ENCODE data around the gene ABLIM3. TPM values are rescaled to one million over a fixed set of nuclear protein-coding genes. Genes with fewer than 3 reads are reported as not detected.

The ABLIM3 gene
- total RNA-seq, 1 donor from 2014 or later = 122 TPM

DNA sequence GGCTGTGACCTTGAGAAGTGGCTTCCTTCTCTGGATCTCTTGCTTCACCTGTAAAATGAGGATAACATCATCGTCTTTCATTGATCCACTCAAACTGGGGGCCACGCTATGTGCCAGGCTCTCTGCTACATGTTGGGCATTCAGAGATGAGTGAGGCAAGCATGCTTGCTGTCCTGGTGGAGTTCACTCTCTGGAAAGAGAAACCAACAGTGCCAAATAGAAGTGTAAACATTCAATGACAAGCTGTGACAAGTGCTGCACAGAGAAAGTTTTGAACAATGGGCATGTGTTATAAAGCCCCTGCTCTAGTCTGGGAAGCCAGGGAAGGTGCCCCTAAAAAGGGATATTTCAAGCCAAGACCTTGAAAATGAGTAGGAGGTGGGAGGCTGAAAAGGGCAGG is 79.5 kb downstream of the ABLIM3 start:
- H3K27ac ChIP-seq (replicated peaks) = peak overlapping the region; percentile 70
- H3K36me3 ChIP-seq = peaks cover 26% of the 10 kb centered on the region
- TF ChIP-seq, protein P1, sequence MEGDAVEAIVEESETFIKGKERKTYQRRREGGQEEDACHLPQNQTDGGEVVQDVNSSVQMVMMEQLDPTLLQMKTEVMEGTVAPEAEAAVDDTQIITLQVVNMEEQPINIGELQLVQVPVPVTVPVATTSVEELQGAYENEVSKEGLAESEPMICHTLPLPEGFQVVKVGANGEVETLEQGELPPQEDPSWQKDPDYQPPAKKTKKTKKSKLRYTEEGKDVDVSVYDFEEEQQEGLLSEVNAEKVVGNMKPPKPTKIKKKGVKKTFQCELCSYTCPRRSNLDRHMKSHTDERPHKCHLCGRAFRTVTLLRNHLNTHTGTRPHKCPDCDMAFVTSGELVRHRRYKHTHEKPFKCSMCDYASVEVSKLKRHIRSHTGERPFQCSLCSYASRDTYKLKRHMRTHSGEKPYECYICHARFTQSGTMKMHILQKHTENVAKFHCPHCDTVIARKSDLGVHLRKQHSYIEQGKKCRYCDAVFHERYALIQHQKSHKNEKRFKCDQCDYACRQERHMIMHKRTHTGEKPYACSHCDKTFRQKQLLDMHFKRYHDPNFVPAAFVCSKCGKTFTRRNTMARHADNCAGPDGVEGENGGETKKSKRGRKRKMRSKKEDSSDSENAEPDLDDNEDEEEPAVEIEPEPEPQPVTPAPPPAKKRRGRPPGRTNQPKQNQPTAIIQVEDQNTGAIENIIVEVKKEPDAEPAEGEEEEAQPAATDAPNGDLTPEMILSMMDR (IDR thresholded peaks at IDR 0.05; ENCODE audit: borderline replicate concordance) = no peak
- intact Hi-C loops (cut with micrococcal nuclease) = no loop called here
- H3K4me1 ChIP-seq = peaks cover 93% of the 10 kb centered on the region
- H3K27me3 ChIP-seq (ENCODE audit: low read depth) = no peaks in the 10 kb centered on the region
- DNase-seq = no peak
- no peak overlapping the region for H3K4me3 ChIP-seq
- no peaks in the 10 kb centered on the region for H3K9me3 ChIP-seq (replicated peaks)

DNA sequence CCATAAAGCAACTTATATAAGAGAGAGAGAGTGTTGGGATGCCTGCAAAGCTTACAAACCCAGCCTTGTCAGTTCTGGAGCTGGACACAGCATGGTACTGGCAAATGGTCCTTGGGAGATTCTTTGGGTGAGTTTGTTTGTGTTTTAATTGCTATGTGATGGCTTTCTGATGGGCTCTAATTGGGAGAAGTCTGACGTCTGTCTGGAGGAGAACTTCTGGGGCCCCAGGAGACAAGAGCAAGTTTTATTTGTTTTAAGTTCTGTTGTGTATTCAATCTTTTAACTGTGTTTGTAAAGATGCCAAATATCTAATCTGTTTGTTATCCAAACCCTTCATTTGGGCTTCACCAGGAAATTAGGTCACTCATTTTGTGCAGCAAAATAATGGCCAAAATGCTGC is 80.0 kb downstream of the ABLIM3 start:
- TF ChIP-seq, protein P1 (IDR thresholded peaks at IDR 0.05; ENCODE audit: borderline replicate concordance) = no peak
- Histone ChIP-seq H3K4me1 (peaks cover 87% of the 10 kb centered on the region), H3K36me3 (peaks cover 26% of the 10 kb centered on the region), H3K4me3 (no peak overlapping the region), H3K27me3 (ENCODE audit: low read depth) (no peaks in the 10 kb centered on the region), H3K27ac (replicated peaks) (peak overlapping the region; percentile 70), H3K9me3 (replicated peaks) (no peaks in the 10 kb centered on the region)
- DNase-seq = no peak
- intact Hi-C loops (cut with micrococcal nuclease) = no loop called here

DNA sequence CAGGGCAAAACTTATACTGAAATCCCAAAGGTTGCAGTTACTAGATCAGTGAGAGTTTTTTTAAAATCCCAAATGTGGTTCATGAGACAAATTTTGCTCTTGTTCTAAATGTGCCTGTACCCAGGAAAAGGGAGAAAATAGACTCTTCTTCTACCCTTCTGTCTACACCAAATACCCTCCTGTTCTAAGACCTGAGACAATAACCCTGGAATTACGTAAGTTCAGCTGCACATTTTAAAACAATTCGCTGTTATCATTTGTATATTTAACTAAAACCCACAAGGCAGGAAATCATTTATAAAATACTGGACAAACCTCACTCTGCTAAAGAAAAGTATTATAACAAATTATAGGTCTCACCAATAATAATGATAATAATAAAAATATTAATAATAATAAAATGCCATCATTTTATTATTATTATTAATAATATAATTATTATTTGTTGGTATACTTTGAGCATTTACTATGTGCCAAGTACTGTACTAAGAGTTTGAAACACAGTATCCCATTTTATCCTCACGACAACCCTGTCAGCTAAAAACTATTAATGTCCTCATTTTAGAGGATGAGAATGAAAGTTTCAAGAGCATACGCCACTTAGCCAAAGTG is 80.5 kb downstream of the ABLIM3 start:
- intact Hi-C loops (cut with micrococcal nuclease) = no loop called here
- Histone ChIP-seq H3K27me3 (ENCODE audit: low read depth) (no peaks in the 10 kb centered on the region), H3K4me1 (peaks cover 85% of the 10 kb centered on the region), H3K36me3 (peaks cover 24% of the 10 kb centered on the region), H3K9me3 (replicated peaks) (no peaks in the 10 kb centered on the region), H3K4me3 (no peak overlapping the region), H3K27ac (replicated peaks) (peak overlapping the region; percentile 70)
- TF ChIP-seq, protein P1 (IDR thresholded peaks at IDR 0.05; ENCODE audit: borderline replicate concordance) = no peak
- DNase-seq = no peak

DNA sequence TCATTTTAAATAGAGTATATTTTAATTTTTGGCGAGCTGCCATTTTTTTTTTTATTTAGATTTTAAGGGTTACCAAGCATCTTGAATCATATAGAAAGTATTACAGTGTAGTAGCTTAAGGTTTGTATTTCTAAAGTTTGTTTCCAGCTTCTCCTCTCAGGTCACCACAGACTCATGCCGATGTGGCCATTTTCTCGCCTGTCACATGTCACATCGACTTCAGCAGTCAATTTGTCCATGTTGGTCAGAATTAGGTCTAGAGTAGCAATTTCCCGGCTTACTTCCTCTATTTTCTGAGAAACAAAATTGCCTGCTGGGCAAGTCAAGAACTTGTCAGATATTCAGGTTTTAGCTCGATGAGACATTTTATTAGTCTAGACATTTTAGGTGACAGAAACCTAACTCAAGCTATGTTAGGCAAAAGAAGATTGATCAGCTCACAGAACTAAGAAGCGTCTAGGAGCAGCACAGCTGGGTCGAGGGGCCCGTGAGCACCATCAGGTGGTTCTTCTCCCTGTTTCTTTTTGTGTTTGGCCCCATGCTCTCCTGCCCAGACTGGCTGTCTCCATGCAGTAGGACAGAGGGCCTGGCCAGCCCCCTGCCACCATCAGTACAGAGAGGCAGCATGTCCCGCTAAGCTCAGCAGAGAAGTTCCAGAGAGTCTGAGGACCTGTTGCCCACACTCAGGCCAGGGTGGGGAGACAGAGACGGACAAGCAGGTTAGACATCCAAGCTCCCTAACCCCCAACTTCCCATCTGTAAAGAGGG is 82.0 kb downstream of the ABLIM3 start:
- Histone ChIP-seq H3K9me3 (replicated peaks) (no peaks in the 10 kb centered on the region), H3K4me3 (no peak overlapping the region), H3K4me1 (peaks cover 85% of the 10 kb centered on the region), H3K27ac (replicated peaks) (peak overlapping the region; percentile 70), H3K36me3 (peaks cover 15% of the 10 kb centered on the region), H3K27me3 (ENCODE audit: low read depth) (no peaks in the 10 kb centered on the region)
- intact Hi-C loops (cut with micrococcal nuclease) = no loop called here
- TF ChIP-seq, protein P1 (IDR thresholded peaks at IDR 0.05; ENCODE audit: borderline replicate concordance) = no peak
- DNase-seq = no peak

DNA sequence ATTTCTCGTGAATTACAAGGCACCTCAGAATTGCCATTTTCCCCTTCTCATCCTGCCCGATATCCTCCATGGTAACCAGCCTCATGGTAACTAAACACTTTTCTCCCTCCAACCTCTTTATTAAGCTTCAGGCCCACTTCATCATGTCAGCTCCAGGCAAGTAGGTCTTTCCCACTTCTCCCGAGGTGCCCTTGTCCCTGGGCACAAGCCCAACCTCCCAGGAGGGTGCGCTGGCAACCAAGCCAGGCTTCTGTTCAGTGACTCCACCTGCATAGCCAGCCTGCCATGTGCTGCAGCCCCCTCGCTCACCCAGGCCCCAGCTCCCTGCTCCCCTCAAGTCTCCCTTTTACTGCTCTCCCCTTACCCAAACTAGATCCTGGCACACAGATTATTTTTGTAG is 83.0 kb downstream of the ABLIM3 start:
- Histone ChIP-seq H3K4me3 (no peak overlapping the region), H3K27me3 (ENCODE audit: low read depth) (no peaks in the 10 kb centered on the region), H3K36me3 (peaks cover 10% of the 10 kb centered on the region), H3K9me3 (replicated peaks) (no peaks in the 10 kb centered on the region), H3K27ac (replicated peaks) (peak overlapping the region; percentile 70), H3K4me1 (peaks cover 86% of the 10 kb centered on the region)
- TF ChIP-seq, protein P1 (IDR thresholded peaks at IDR 0.05; ENCODE audit: borderline replicate concordance) = no peak
- intact Hi-C loops (cut with micrococcal nuclease) = no loop called here
- DNase-seq = peak; percentile 75

All from left ventricle myocardium inferior (tissue), 1 donor.